Psoas muscle (tissue), 8 donors: ENCODE results near the gene NKX1-2. TPM values are rescaled to one million over a fixed set of nuclear protein-coding genes. Genes with fewer than 3 reads are reported as not detected.
A peak's percentile ranks its signal among the peaks of the same experiment; 100 is the strongest.
"Not testable (repeated sequence)": the region's sequence is repeated elsewhere in the genome, so short reads cannot be mapped to it uniquely, and the experiment has no call there.

Experiments used
- ATAC-seq, 4 donors: fragments of 200-7000 bp; cut with Tn5 transposase; one replicate each; pipeline ENCODE4 v1.9.1; 2020; ENCODE audit warnings: moderate library complexity in 3 of 4, mild to moderate bottlenecking in 2 of 4
- DNase-seq, 2 donors: peaks; one replicate each; pipeline ENCODE4 v3.0.0-alpha.2; 2020
- H3K27ac ChIP-seq: fragments of 200-600 bp; one replicate; pipeline ENCODE4 v1.8.0; 2022
- H3K27me3 ChIP-seq, 3 donors: fragments of 200-600 bp in 1 of 3; one replicate each; pipeline versions ENCODE4 v1.6.1 to v1.8.0; 2013 to 2022; ENCODE audit warnings: low read length in 2 of 3, mild to moderate bottlenecking in 2 of 3, moderate library complexity in 1 of 3; ENCODE audit not compliant: insufficient read depth in 3 of 3
- H3K36me3 ChIP-seq, 2 donors: fragments of 200-600 bp in 1 of 2; one replicate each; pipeline versions ENCODE4 v1.6.1 to v1.8.0; 2013 to 2022; ENCODE audit warnings: low read depth in 1 of 2, mild to moderate bottlenecking in 1 of 2, moderate library complexity in 1 of 2; ENCODE audit not compliant: insufficient read depth in 1 of 2
- H3K4me1 ChIP-seq: fragments of 200-600 bp; one replicate; pipeline ENCODE4 v1.8.0; 2022
- H3K4me3 ChIP-seq: fragments of 200-600 bp; one replicate; pipeline ENCODE4 v1.8.0; 2022; ENCODE audit warnings: mild to moderate bottlenecking
- H3K9me3 ChIP-seq: fragments of 200-600 bp; one replicate; pipeline ENCODE4 v1.8.0; 2022
- CTCF ChIP-seq: fragments of 200-600 bp; IDR thresholded peaks from one replicate; pipeline ENCODE4 v1.8.0; 2022; ENCODE audit warnings: antibody characterized with exemption
- WGBS, 3 donors: extraction: QIAGEN DNeasy Blood & Tissue Kit; methylation state at CpG; one replicate each; pipeline versions ENCODE4 v1.1.6 to v1.1.7; 2013; 5-methylcytosine and 5-hydroxymethylcytosine counted together
- intact Hi-C, 2 donors: fragments of 100-400 bp; cut with DNase I; formaldehyde crosslinking; loops; one replicate each; pipeline versions ENCODE4 v1.11.0 to v1.14.2; 2022
- polyA plus RNA-seq, 3 donors: library from polyadenylated mRNA; stranded (reverse); fragments of 200-250 nt; gene quantifications; one replicate each; pipeline ENCODE4 v1.2.3, GENCODE V29; 2013
- total RNA-seq, 4 donors: library from RNA; stranded (reverse); fragmentation: NEBNext Ultra II Directional in 2 of 4; extraction: Animal tissue kit (Norgen Biotek cat#: 25700) in 2 of 4; gene quantifications; one replicate each; pipeline versions ENCODE4 v1.2.1 to v1.2.4, GENCODE V29; 2021 to 2023
- donor health status: healthy with polysubstance abuse.
- donor health status: DM: no; HTN: no; CAD: no; lungs with moderate emphysema.
- donor health status: Bipolar disorder and iron deficiency.
- donor health status: healthy.
- donor health status: DM: yes; HTN: yes; CAD: no.
- donor health status: DM: no; HTN: no; CAD: no.
- donor health status: DM: no; HTN: no; CAD: no.
- donor health status: DM: yes; HTN: yes; CAD: no.

NKX1-2 gene
- total and polyA plus RNA-seq, 7 donors, result not detected

- intact Hi-C loops, result loop anchor here in 1 of 2 donors (10.0 kb wide), 1 partner anchor 1247 kb away; no protein-coding TSS in a partner anchor
- Histone ChIP-seq H3K4me3 (peak overlapping the region; percentile 56), H3K36me3 (no peaks in the 10 kb centered on the region), H3K9me3 (no peaks in the 10 kb centered on the region), H3K27me3 (peaks cover 8 to 92% (median 26%) of the 10 kb centered on the region in 3 donors), H3K27ac (no peak overlapping the region), H3K4me1 (peaks cover 12% of the 10 kb centered on the region)
- no peak for TF ChIP-seq CTCF
- DNase-seq (no peak), ATAC-seq (no peak)
- WGBS, 3 donors, result 6 to 9% (median 6%) methylated on average over 52 to 60 of the region's 60 CpGs
Measured at GRCh38 chr10:124447751-124448466, 1.9 kb downstream of the NKX1-2 start.

DNA sequence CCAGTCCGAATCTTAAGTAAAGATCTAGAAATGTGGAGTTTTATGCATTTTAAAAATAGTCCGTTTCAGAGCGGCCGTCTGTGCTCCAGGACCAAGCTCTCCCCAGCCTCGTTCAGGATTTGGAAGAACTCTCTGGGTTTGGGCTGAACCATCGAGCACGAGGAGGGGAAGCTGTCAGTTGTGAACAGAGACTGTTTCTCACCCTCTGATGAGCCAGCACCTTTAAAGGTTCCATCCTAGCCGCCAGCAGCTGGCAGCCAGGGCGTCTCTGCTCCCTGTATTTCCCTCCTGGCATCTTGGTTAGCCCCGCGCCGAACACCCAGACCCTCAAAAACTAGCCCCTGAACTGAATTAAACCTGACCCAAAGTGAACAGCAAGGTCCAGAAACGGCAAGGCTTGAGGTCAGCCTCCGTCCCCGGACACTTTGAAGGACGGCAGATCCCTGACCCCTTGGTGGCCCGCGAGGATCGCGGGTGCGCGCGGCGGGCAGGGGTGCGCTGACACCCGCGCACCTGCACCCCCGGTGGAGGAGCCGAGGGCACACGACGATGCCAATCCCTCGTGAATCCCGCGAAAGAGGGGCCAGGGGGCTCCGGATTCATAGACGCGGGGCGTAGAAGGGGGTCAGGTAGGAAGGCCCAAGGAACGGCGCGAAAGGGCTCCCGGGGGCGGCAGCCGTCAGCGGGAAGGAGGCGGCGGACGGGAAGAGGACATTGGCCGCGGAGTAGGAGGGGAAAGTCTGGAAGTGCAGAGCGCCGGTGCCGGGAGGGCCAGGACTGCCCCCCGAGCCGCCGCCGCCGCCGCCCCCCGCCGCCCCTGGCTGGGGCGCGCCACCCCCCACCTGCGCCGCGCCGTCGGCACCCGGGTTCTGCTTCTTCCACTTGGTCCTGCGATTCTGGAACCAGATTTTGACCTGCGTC, 2.7 kb downstream of the NKX1-2 start:
- intact Hi-C loops, result loop anchor here in 1 of 2 donors (10.0 kb wide), 1 partner anchor 1248 kb away; no protein-coding TSS in a partner anchor
- H3K27ac ChIP-seq, result no peak overlapping the region
- H3K27me3 ChIP-seq, result peaks cover 8 to 87% (median 26%) of the 10 kb centered on the region in 3 donors
- 11 to 15% (median 12%) methylated on average over 52 to 71 of the region's 71 CpGs for WGBS, 3 donors
- no peak for ATAC-seq
- H3K36me3 ChIP-seq, result no peaks in the 10 kb centered on the region
- peaks cover 12% of the 10 kb centered on the region for H3K4me1 ChIP-seq
- no peaks in the 10 kb centered on the region for H3K9me3 ChIP-seq
- H3K4me3 ChIP-seq, result peak overlapping the region; percentile 56
- TF ChIP-seq CTCF, result no peak
- DNase-seq, result no peak

- not testable (repeated sequence) for H3K4me1 ChIP-seq, H3K36me3 ChIP-seq, ATAC-seq, H3K4me3 ChIP-seq, H3K9me3 ChIP-seq, H3K27ac ChIP-seq, DNase-seq
- 79 to 88% (median 83%) methylated on average over 5 of the region's 5 CpGs for WGBS, 3 donors
- peaks cover 0 to 38% (median under 1%) of the 10 kb centered on the region in 3 donors for H3K27me3 ChIP-seq
- intact Hi-C loops, result loop anchor here in 1 of 2 donors (10.0 kb wide), 1 partner anchor 1253 kb away; no protein-coding TSS in a partner anchor
Measured at GRCh38 chr10:124441694-124442093, 8.1 kb downstream of the NKX1-2 start.

GRCh38 chr10:124436191-124436638, 13.6 kb downstream of the NKX1-2 start:
- intact Hi-C loops, result no loop called here
- 86 to 89% (median 87%) methylated on average over 8 of the region's 8 CpGs for WGBS, 3 donors
- DNase-seq (no peak), ATAC-seq (no peak)
- Histone ChIP-seq H3K27me3 (no peaks in the 10 kb centered on the region), H3K36me3 (no peaks in the 10 kb centered on the region), H3K27ac (no peak overlapping the region), H3K4me1 (no peaks in the 10 kb centered on the region), H3K9me3 (no peaks in the 10 kb centered on the region), H3K4me3 (no peak overlapping the region)
- TF ChIP-seq CTCF, result no peak

DNA sequence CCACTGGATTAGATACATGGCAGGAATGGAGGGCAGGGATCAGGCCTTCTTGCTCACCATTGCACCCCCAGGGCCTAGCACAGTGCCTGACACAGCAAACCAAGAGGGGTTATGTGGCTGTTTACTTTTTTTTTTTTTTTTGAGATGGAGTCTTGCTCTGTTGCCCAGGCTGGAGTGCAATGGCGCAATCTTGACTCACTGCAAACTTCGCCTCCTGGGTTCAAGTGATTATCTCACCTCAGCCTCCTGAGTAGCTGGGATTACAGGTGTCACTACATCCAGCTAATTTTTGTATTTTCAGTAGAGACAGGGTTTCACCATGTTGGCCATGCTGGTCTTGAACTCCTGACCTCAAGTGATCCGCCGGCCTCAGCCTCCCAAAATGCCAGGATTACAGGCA, 14.2 kb downstream of the NKX1-2 start:
- H3K27me3 ChIP-seq, intact Hi-C loops, H3K27ac ChIP-seq, H3K4me3 ChIP-seq, ATAC-seq, H3K36me3 ChIP-seq, H3K9me3 ChIP-seq, H3K4me1 ChIP-seq, DNase-seq: not testable (repeated sequence)
- WGBS, 3 donors, result 95 to 96% (median 95%) methylated on average over 4 of the region's 4 CpGs
